ENCODE data around the gene SOX18.

DNA sequence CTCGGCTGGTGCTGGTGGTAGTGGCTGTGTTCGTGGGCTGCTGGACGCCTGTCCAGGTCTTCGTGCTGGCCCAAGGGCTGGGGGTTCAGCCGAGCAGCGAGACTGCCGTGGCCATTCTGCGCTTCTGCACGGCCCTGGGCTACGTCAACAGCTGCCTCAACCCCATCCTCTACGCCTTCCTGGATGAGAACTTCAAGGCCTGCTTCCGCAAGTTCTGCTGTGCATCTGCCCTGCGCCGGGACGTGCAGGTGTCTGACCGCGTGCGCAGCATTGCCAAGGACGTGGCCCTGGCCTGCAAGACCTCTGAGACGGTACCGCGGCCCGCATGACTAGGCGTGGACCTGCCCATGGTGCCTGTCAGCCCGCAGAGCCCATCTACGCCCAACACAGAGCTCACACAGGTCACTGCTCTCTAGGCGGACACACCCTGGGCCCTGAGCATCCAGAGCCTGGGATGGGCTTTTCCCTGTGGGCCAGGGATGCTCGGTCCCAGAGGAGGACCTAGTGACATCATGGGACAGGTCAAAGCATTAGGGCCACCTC lies 49.1 kb upstream of the SOX18 start:
- TF ChIP-seq, protein P1, sequence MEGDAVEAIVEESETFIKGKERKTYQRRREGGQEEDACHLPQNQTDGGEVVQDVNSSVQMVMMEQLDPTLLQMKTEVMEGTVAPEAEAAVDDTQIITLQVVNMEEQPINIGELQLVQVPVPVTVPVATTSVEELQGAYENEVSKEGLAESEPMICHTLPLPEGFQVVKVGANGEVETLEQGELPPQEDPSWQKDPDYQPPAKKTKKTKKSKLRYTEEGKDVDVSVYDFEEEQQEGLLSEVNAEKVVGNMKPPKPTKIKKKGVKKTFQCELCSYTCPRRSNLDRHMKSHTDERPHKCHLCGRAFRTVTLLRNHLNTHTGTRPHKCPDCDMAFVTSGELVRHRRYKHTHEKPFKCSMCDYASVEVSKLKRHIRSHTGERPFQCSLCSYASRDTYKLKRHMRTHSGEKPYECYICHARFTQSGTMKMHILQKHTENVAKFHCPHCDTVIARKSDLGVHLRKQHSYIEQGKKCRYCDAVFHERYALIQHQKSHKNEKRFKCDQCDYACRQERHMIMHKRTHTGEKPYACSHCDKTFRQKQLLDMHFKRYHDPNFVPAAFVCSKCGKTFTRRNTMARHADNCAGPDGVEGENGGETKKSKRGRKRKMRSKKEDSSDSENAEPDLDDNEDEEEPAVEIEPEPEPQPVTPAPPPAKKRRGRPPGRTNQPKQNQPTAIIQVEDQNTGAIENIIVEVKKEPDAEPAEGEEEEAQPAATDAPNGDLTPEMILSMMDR (conservative IDR thresholded peaks at IDR 0.05; ENCODE audit: low read depth, low read length), result no peak
- no peak for TF ChIP-seq EZH2 (IDR thresholded peaks at IDR 0.05; ENCODE audit: borderline replicate concordance, low read depth, low read length, poor library complexity, severe bottlenecking)
